H1 (cell line): ENCODE data around the gene TRIM32.

Source experiments
- BRCA1 ChIP-seq: IDR thresholded peaks from 2 replicates; pipeline ENCODE4 v1.6.1; 2012; ENCODE audit warnings: low read depth, low read length, improper control_type of control experiment
- CEBPB ChIP-seq: IDR thresholded peaks from 2 replicates; pipeline ENCODE4 v1.6.1; 2012; ENCODE audit warnings: low read depth, low read length
- CTCF ChIP-seq, 3 experiments: IDR thresholded peaks; 1 replicate in 2 of 3; 2 replicates in 1 of 3; pipeline versions ENCODE4 v1.5.1 to v1.6.1; 2011; ENCODE audit warnings: low read length in 3 of 3, mild to moderate bottlenecking in 3 of 3, inconsistent platforms in 2 of 3, low read depth in 1 of 3, moderate library complexity in 1 of 3; ENCODE audit not compliant: insufficient read depth in 1 of 3; ENCODE audit errors: control extremely low read depth in 1 of 3
- EP300 ChIP-seq, 2 experiments: IDR thresholded peaks; 1 replicate in 1 of 2; 2 replicates in 1 of 2; pipeline ENCODE4 v1.6.1; 2011 to 2012; ENCODE audit warnings: low read depth in 2 of 2, low read length in 2 of 2, mild to moderate bottlenecking in 2 of 2, borderline replicate concordance in 1 of 2, inconsistent platforms in 1 of 2, moderate library complexity in 1 of 2
- EZH2 ChIP-seq: fragments of 200-600 bp; sonication (generic); IDR thresholded peaks from 2 replicates; pipeline ENCODE4 v1.7.1; 2012; ENCODE audit warnings: low read depth, mild to moderate bottlenecking, moderate library complexity, low read length, inconsistent platforms; ENCODE audit not compliant: severe bottlenecking
- POLR2A ChIP-seq, 2 experiments: IDR thresholded peaks; 1 replicate in 1 of 2; 2 replicates in 1 of 2; pipeline ENCODE4 v1.6.1; 2011; ENCODE audit warnings: low read depth in 2 of 2, low read length in 2 of 2, mild to moderate bottlenecking in 2 of 2; ENCODE audit errors: control extremely low read depth in 1 of 2
- POLR2AphosphoS5 ChIP-seq: IDR thresholded peaks from 2 replicates; pipeline ENCODE4 v1.6.1; 2011; ENCODE audit warnings: low read depth, low read length
- SRF ChIP-seq: IDR thresholded peaks from 2 replicates; pipeline ENCODE4 v1.6.1; 2011; ENCODE audit warnings: mild to moderate bottlenecking, low read depth, low read length, moderate library complexity
- SUZ12 ChIP-seq: fragments of 200-600 bp; sonication (generic); IDR thresholded peaks from 2 replicates; pipeline ENCODE4 v1.6.1; 2012; ENCODE audit warnings: mild to moderate bottlenecking, inconsistent platforms, low read length, moderate library complexity, mixed read lengths
- YY1 ChIP-seq: IDR thresholded peaks from 2 replicates; pipeline ENCODE4 v1.6.1; 2011; ENCODE audit warnings: low read depth, mild to moderate bottlenecking, low read length
- ZNF274 ChIP-seq: IDR thresholded peaks from 2 replicates; pipeline ENCODE4 v1.7.0; 2012; ENCODE audit warnings: low read length, borderline replicate concordance; ENCODE audit errors: extremely low read depth

DNA sequence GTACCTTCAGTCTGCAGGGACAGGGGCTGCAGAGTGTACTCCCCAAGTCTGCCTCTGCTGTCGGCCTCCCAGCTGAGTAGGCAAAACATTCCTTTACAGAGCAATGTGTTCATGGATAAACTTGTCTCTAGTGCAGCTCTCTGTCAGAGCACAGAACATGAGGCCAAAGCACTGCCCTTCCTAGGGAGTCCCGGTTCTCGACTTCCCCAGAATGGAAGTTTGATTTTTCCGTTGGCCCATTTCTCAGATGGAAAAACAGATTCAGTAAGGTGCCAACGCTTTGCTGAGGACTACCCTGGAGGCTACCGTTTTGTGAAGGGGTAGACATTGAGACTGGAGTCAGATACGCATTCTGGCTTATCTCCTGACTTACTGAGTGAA is 422 bp upstream of the TRIM32 start:
- TF ChIP-seq ZNF274 (no peak), POLR2A (IDR thresholded peaks at IDR 0.05; ENCODE audit: control extremely low read depth in 1 of 2, low read depth in 2 of 2, low read length in 2 of 2) (no peak), BRCA1 (no peak), EZH2 (no peak), CTCF (IDR thresholded peaks at IDR 0.05; ENCODE audit: control extremely low read depth in 1 of 3, insufficient read depth in 1 of 3, low read depth in 1 of 3, low read length in 3 of 3) (no peak), POLR2AphosphoS5 (no peak), EP300 (IDR thresholded peaks at IDR 0.05; ENCODE audit: borderline replicate concordance in 1 of 2, low read depth in 2 of 2, low read length in 2 of 2) (no peak), SUZ12 (no peak), YY1 (no peak), SRF (no peak), CEBPB (no peak)
